ENCODE data around the gene NIFK. TPM values are rescaled to one million over a fixed set of nuclear protein-coding genes. Genes with fewer than 3 reads are reported as not detected.

NIFK gene
- total and polyA plus RNA-seq, 9 donors = 45.3 to 66.4 (median 53.9) TPM

- H3K4me1 ChIP-seq (ENCODE audit: control insufficient read depth, insufficient read depth, low read length) = peaks cover 6% of the 10 kb centered on the region
- no peaks in the 10 kb centered on the region for H3K36me3 ChIP-seq (ENCODE audit: control insufficient read depth, insufficient read depth, low read length)
- peaks cover 21% of the 10 kb centered on the region for H3K9me3 ChIP-seq (replicated peaks; ENCODE audit: control insufficient read depth, low read depth, low read length)
- 74% methylated on average over 19 of the region's 19 CpGs for WGBS (ENCODE audit: insufficient coverage)
- H3K27me3 ChIP-seq (ENCODE audit: control insufficient read depth, insufficient read depth, low read length) = no peaks in the 10 kb centered on the region
- DNase-seq = no peak
- no peak overlapping the region for H3K27ac ChIP-seq (ENCODE audit: low read length)
- no peak overlapping the region for H3K4me3 ChIP-seq (ENCODE audit: low read length)
Measured at GRCh38 chr2:121686218-121686617, 50.5 kb downstream of the NIFK start.

DNA sequence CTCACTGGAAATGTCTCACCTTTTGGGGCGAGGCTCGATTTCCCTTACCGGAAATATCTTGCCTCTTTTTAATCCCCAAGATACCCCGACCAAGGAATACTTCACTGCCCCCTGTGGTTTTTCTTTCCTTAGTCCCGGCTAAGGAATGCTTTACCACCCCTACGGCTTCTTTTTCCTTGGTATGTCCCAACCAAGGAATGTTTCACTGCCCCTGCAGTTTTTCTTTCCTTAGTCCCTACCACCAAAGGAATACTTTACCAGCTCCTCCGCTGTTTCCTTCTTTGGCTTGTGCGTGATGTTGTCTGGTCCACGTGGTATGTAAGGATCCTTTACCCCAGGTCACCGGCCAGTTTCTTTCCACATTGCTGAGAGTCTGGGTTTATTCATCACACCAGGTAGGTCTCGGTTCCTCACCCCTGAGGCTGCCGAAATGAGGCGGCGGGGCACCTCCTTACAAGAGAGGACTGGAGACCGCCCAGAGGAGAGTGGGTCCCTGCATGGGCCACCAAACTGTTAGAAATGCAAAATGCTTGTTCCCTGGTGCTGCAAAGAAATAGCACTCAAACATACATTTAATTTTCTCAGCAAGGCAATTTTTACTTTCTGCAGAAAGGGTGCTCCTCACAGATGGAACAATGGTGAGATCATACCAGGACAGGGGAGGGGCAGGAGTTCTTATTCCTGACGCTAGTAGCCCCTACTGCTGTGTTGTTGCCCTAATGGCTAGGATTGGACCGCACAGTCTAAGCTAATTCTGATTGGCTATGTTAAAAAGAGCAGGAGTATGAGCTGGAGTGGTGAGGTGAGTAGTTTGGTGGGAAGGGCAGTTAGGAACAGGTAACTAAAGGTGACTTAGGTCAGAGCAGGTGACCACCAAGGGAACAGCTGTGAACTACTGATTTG, 54.0 kb downstream of the NIFK start:
- DNase-seq = no peak
- H3K27me3 ChIP-seq (ENCODE audit: control insufficient read depth, insufficient read depth, low read length) = no peaks in the 10 kb centered on the region
- no peak overlapping the region for H3K4me3 ChIP-seq (ENCODE audit: low read length)
- no peak overlapping the region for H3K27ac ChIP-seq (ENCODE audit: low read length)
- 87% methylated on average over 12 of the region's 17 CpGs for WGBS (ENCODE audit: insufficient coverage)
- no peaks in the 10 kb centered on the region for H3K36me3 ChIP-seq (ENCODE audit: control insufficient read depth, insufficient read depth, low read length)
- peaks cover 21% of the 10 kb centered on the region for H3K9me3 ChIP-seq (replicated peaks; ENCODE audit: control insufficient read depth, low read depth, low read length)
- no peaks in the 10 kb centered on the region for H3K4me1 ChIP-seq (ENCODE audit: control insufficient read depth, insufficient read depth, low read length)

- H3K27ac ChIP-seq (ENCODE audit: low read length) = no peak overlapping the region
- no peaks in the 10 kb centered on the region for H3K27me3 ChIP-seq (ENCODE audit: control insufficient read depth, insufficient read depth, low read length)
- no peaks in the 10 kb centered on the region for H3K4me1 ChIP-seq (ENCODE audit: control insufficient read depth, insufficient read depth, low read length)
- no peak for DNase-seq
- H3K9me3 ChIP-seq (replicated peaks; ENCODE audit: control insufficient read depth, low read depth, low read length) = peaks cover 23% of the 10 kb centered on the region
- no peaks in the 10 kb centered on the region for H3K36me3 ChIP-seq (ENCODE audit: control insufficient read depth, insufficient read depth, low read length)
- H3K4me3 ChIP-seq (ENCODE audit: low read length) = no peak overlapping the region
Measured at GRCh38 chr2:121677855-121678254, 58.8 kb downstream of the NIFK start.

Other genes with a start within 250 kb of the NIFK start
- gene RNU4ATAC, start 206.0 kb downstream of the NIFK start, total RNA-seq = 44.6 TPM
- not detected for gene RNU4ATAC, start 206.0 kb downstream of the NIFK start, polyA plus RNA-seq (ENCODE audit: insufficient read depth in 1 of 8, insufficient read length in 8 of 8, low replicate concordance in 1 of 8)
- gene CLASP1, start 87.4 kb downstream of the NIFK start, total RNA-seq = 50.7 TPM
- 10 to 100 TPM; 40.3 to 67.9 (median 52.8) TPM for gene CLASP1, start 87.4 kb downstream of the NIFK start, polyA plus RNA-seq (ENCODE audit: insufficient read depth in 1 of 8, insufficient read length in 8 of 8, low replicate concordance in 1 of 8)
- 38.0 TPM for gene TSN, start 18.8 kb upstream of the NIFK start, total RNA-seq
- 10 to 100 TPM; 46.4 to 57.9 (median 51.4) TPM for gene TSN, start 18.8 kb upstream of the NIFK start, polyA plus RNA-seq (ENCODE audit: insufficient read depth in 1 of 8, insufficient read length in 8 of 8, low replicate concordance in 1 of 8)